GM23338 (cell line): ENCODE measurements around the gene NIPBL. TPM values are rescaled to one million over a fixed set of nuclear protein-coding genes. Genes with fewer than 3 reads are reported as not detected.

Experiments
- ATAC-seq: fragments of 200-7000 bp; cut with Tn5 transposase; 3 replicates; pipeline ENCODE4 v1.9.1; 2020
- DNase-seq: peaks from one replicate; pipeline ENCODE4 v3.0.0-alpha.2; 2015; ENCODE audit warnings: low spot score
- H2AFZ ChIP-seq: fragments of 200-600 bp; sonication (generic); 2 replicates; pipeline ENCODE4 v1.8.0; 2016; ENCODE audit warnings: antibody characterized with exemption, mild to moderate bottlenecking, moderate library complexity
- H3F3A ChIP-seq: fragments of 200-600 bp; sonication (generic); replicated peaks from 2 replicates; pipeline ENCODE4 v1.8.0; 2017; ENCODE audit warnings: antibody characterized with exemption, mixed run types, low read depth
- H3K27ac ChIP-seq: fragments of 200-600 bp; sonication (generic); 2 replicates; pipeline ENCODE4 v1.6.1; 2016; ENCODE audit warnings: low read depth
- H3K27me3 ChIP-seq: fragments of 200-600 bp; sonication (generic); 2 replicates; pipeline ENCODE4 v1.8.0; 2016; ENCODE audit warnings: mild to moderate bottlenecking, mixed run types, moderate library complexity; ENCODE audit not compliant: insufficient read depth
- H3K36me3 ChIP-seq: fragments of 200-600 bp; sonication (generic); 2 replicates; pipeline ENCODE4 v1.8.0; 2016; ENCODE audit warnings: mild to moderate bottlenecking; ENCODE audit not compliant: insufficient read depth
- H3K4me1 ChIP-seq: fragments of 200-600 bp; sonication (generic); 2 replicates; pipeline ENCODE4 v1.8.0; 2016; ENCODE audit warnings: mild to moderate bottlenecking, moderate library complexity; ENCODE audit not compliant: insufficient read depth
- H3K4me2 ChIP-seq: fragments of 200-600 bp; sonication (generic); 2 replicates; pipeline ENCODE4 v1.7.1; 2017; ENCODE audit warnings: mixed run types
- H3K4me3 ChIP-seq: fragments of 200-600 bp; sonication (generic); 2 replicates; pipeline ENCODE4 v1.6.1; 2016; ENCODE audit warnings: mixed run types
- H3K79me2 ChIP-seq: fragments of 200-600 bp; sonication (generic); replicated peaks from 2 replicates; pipeline ENCODE4 v1.8.0; 2017; ENCODE audit warnings: mild to moderate bottlenecking; ENCODE audit not compliant: insufficient read depth
- H3K9me2 ChIP-seq: fragments of 200-600 bp; sonication (generic); 2 replicates; pipeline ENCODE4 v1.8.0; 2017; ENCODE audit not compliant: insufficient read depth
- H4K20me1 ChIP-seq: fragments of 200-600 bp; sonication (generic); replicated peaks from 2 replicates; pipeline ENCODE4 v1.8.0; 2017; ENCODE audit warnings: mild to moderate bottlenecking; ENCODE audit not compliant: insufficient read depth
- H3K27ac Mint-ChIP-seq: 2 replicates; pipeline ENCODE4 v1.8.0; 2020; ENCODE audit warnings: inconsistent platforms, mild to moderate bottlenecking, moderate library complexity, mixed read lengths
- H3K27me3 Mint-ChIP-seq: 3 replicates; pipeline ENCODE4 v1.8.0; 2022; ENCODE audit warnings: low read depth, mild to moderate bottlenecking, moderate library complexity, mixed read lengths, inconsistent platforms; ENCODE audit not compliant: insufficient read depth, poor library complexity
- H3K36me3 Mint-ChIP-seq: 3 replicates; pipeline ENCODE4 v1.8.0; 2021; ENCODE audit warnings: low read depth, mild to moderate bottlenecking, inconsistent platforms, moderate library complexity, mixed read lengths
- H3K4me1 Mint-ChIP-seq: 3 replicates; pipeline ENCODE4 v1.8.0; 2020; ENCODE audit warnings: mild to moderate bottlenecking, inconsistent platforms, mixed read lengths
- H3K4me3 Mint-ChIP-seq: 3 replicates; pipeline ENCODE4 v1.8.0; 2021; ENCODE audit warnings: moderate library complexity, mild to moderate bottlenecking, inconsistent platforms, mixed read lengths
- H3K9me3 Mint-ChIP-seq: 3 replicates; pipeline ENCODE4 v1.8.0; 2020; ENCODE audit warnings: moderate library complexity, mild to moderate bottlenecking, inconsistent platforms, mixed read lengths
- NANOG ChIP-seq: IDR thresholded peaks from 2 replicates; pipeline ENCODE4 v1.6.1; 2016; ENCODE audit warnings: antibody characterized with exemption, borderline replicate concordance
- polyA plus RNA-seq: library from polyadenylated mRNA; unstranded; fragments of >200 nt; fragmentation: Nextera tagmentation; extraction: Ambion mirVana; gene quantifications from 2 replicates; pipeline ENCODE4 v1.2.1, GENCODE V29; 2016
- total RNA-seq: library from RNA; depleted of rRNA; stranded (reverse); fragments of >200 nt; shearing (Covaris generic); gene quantifications from 2 replicates; pipeline ENCODE4 v1.2.3, GENCODE V29; 2014

Gene NIPBL
- total and polyA plus RNA-seq, 2 experiments from 2014 or later, result 44.2 to 51.4 TPM

DNA sequence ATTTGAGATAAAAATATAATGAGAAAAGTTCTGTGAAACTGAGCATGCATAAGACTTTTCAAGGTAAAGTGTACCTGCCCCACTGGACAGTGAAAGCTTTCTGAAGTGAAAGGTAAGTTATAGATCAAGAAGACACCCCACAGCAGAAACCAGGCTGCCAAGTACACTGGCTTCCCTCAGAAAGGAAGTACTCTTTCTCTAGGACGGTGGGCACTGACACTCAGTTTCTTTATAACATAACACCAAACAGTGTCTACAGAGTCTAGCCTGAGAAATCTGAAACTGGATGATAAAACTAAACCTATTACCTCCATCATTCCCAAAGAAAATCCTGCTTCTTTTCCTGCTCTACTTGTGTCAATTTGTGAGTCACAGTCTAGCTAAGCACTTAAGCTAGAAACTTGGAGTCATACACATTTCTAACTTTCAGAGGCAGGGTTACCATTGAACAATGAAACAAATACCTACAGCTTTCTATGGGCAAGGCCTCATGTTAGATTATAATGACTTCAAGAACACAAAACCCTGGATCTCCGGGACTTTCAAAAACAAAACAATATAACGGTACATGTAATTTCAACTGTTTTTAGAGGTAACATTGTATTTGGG is 235.9 kb downstream of the NIPBL start:
- no peak overlapping the region for H3K4me2 ChIP-seq
- H3K27ac Mint-ChIP-seq, result no peak overlapping the region
- no peak overlapping the region for H3K27ac ChIP-seq
- peaks cover 3% of the 10 kb centered on the region for H3K27me3 Mint-ChIP-seq
- H3K36me3 ChIP-seq, result no peaks in the 10 kb centered on the region; the same call in 1 of the 2 replicates
- H3F3A ChIP-seq, result no peaks in the 10 kb centered on the region
- H4K20me1 ChIP-seq, result no peaks in the 10 kb centered on the region
- H3K4me3 ChIP-seq, result no peak overlapping the region
- no peak for TF ChIP-seq NANOG
- no peaks in the 10 kb centered on the region for H3K9me3 Mint-ChIP-seq
- no peaks in the 10 kb centered on the region for H3K4me1 Mint-ChIP-seq
- H2AFZ ChIP-seq, result no peak overlapping the region
- no peaks in the 10 kb centered on the region for H3K79me2 ChIP-seq
- no peak overlapping the region for H3K4me3 Mint-ChIP-seq
- no peak for DNase-seq
- no peak for ATAC-seq
- H3K4me1 ChIP-seq, result no peaks in the 10 kb centered on the region
- H3K9me2 ChIP-seq, result no peaks in the 10 kb centered on the region
- H3K27me3 ChIP-seq, result no peaks in the 10 kb centered on the region
- H3K36me3 Mint-ChIP-seq, result 0 out of 3 replicates have a peak, but pooled peaks cover 2% of the 10 kb centered on the region
